Chondrocyte (in vitro differentiated cells): Measurements from ENCODE around the gene SH2D3A. TPM values are rescaled to one million over a fixed set of nuclear protein-coding genes. Genes with fewer than 3 reads are reported as not detected.

Experiments used
- DNase-seq: peaks from one replicate; pipeline ENCODE4 v3.0.0; 2021; ENCODE audit warnings: mixed read lengths, low spot score
- H3K27ac Mint-ChIP-seq: one replicate; pipeline ENCODE4 v1.8.0; 2021; ENCODE audit warnings: mild to moderate bottlenecking, moderate library complexity, mixed read lengths; ENCODE audit not compliant: unreplicated experiment
- H3K27me3 Mint-ChIP-seq: 2 replicates; pipeline ENCODE4 v1.8.0; 2021; ENCODE audit warnings: low read depth, mixed read lengths
- H3K36me3 Mint-ChIP-seq: 2 replicates; pipeline ENCODE4 v1.8.0; 2021; ENCODE audit warnings: low read depth, mixed read lengths
- H3K4me1 Mint-ChIP-seq: 2 replicates; pipeline ENCODE4 v1.8.0; 2021; ENCODE audit warnings: low read depth, mild to moderate bottlenecking, mixed read lengths
- H3K4me3 Mint-ChIP-seq: one replicate; pipeline ENCODE4 v1.8.0; 2021; ENCODE audit warnings: mild to moderate bottlenecking, moderate library complexity, mixed read lengths; ENCODE audit not compliant: unreplicated experiment
- H3K9me3 Mint-ChIP-seq: 2 replicates; pipeline ENCODE4 v1.8.0; 2021; ENCODE audit warnings: low read depth, mixed read lengths
- long read RNA-seq: library from polyadenylated mRNA; stranded (forward); transcript quantifications from one replicate; pipeline ENCODE4 v2.0.0, GENCODE V29; 2021
- total RNA-seq: library from RNA; stranded (reverse); gene quantifications from 3 replicates; pipeline ENCODE4 v1.2.1, GENCODE V29; 2021
- TF ChIP-seq, protein P1 (sequence below): fragments of 200-600 bp; sonication (generic); IDR thresholded peaks from 2 replicates; pipeline ENCODE4 v1.5.0; 2021; ENCODE audit warnings: antibody characterized with exemption, mild to moderate bottlenecking, moderate library complexity

SH2D3A gene
- total RNA-seq, result 0.41 to 0.52 TPM in 2 of 3 replicates, not detected in the other
- long read RNA-seq, result 0 reads

DNA sequence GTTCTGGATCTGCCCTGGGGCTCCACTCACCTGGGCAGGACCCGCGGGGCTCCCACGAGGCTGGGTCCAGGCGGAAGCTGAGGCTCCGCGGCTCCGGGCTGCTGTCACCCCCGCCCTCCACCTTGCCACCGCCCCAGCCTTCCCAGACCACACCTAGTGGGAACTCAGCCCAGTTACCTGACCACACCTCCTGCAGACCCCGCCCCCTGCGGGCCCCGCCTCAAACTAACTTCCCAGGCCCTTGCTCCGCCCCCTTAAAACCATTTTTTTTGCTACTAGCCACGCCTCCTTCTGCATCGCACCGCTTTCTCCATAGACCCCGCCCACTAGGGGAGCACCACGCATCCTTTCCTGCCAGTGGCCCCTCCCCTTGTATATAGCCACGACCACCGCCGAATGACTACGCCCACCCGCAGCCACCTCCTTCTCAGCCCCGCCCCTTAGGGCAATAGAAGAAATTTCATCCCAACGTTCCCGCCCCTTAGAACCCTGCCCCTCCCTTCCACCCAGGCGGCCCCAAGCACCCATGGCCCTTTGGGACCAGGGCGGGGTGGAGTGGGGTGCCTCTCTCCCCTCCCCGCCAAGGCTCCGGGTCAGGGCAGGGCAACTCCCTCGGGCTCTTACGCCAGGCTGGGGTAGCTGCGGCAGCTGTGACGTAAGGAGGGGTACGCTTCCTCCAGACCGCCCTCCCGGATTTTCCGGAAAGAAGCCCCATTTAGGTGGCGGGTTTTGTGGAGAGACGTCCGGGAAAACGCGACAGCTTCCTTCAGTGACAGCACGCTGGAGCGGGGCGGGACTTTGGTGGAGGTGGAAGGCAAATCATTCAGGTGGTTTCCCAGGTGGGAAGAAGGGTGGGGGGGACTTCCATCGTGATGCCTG, at the start of gene SH2D3A:
Gene SH2D3A, minus strand, starts transcription at position 79 of the 879 bp plus-strand sequence. CDS start 3,687 bp downstream, outside the sequence.
- no peaks in the 10 kb centered on the region for H3K36me3 Mint-ChIP-seq
- peaks cover 8% of the 10 kb centered on the region for H3K27me3 Mint-ChIP-seq
- H3K4me1 Mint-ChIP-seq, result peaks cover 19% of the 10 kb centered on the region
- no peak for DNase-seq
- no peak within 1 kb of the TSS for H3K27ac Mint-ChIP-seq
- peak within 1 kb of the TSS; percentile 65 for H3K4me3 Mint-ChIP-seq
- no peaks in the 10 kb centered on the region for H3K9me3 Mint-ChIP-seq
- TF ChIP-seq, protein P1, sequence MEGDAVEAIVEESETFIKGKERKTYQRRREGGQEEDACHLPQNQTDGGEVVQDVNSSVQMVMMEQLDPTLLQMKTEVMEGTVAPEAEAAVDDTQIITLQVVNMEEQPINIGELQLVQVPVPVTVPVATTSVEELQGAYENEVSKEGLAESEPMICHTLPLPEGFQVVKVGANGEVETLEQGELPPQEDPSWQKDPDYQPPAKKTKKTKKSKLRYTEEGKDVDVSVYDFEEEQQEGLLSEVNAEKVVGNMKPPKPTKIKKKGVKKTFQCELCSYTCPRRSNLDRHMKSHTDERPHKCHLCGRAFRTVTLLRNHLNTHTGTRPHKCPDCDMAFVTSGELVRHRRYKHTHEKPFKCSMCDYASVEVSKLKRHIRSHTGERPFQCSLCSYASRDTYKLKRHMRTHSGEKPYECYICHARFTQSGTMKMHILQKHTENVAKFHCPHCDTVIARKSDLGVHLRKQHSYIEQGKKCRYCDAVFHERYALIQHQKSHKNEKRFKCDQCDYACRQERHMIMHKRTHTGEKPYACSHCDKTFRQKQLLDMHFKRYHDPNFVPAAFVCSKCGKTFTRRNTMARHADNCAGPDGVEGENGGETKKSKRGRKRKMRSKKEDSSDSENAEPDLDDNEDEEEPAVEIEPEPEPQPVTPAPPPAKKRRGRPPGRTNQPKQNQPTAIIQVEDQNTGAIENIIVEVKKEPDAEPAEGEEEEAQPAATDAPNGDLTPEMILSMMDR, result no peak

DNA sequence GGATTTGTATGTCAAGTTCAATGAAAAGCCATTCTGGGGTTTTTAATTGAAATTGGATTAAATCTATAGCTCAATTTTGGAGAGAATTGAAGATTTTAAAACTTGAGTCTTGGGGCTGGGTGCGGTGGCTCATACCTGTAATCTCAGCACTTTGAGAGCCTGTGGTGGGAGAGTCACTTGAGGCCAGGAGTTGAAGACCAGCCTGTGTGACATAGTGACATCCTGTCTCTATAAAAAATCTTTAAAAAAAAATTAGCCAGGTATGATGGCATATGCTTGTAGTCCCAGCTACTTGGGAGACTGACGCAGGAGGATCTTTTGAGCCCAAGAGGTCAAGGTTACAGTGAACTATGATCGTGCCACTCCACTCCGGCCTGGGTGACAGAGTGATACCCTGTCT, 46.4 kb upstream of the SH2D3A start:
- peaks cover 4% of the 10 kb centered on the region for H3K36me3 Mint-ChIP-seq
- H3K4me1 Mint-ChIP-seq, result peaks cover 4% of the 10 kb centered on the region
- TF ChIP-seq, protein P1, result no peak
- peaks cover 16% of the 10 kb centered on the region for H3K9me3 Mint-ChIP-seq
- H3K4me3 Mint-ChIP-seq, result no peak overlapping the region
- H3K27me3 Mint-ChIP-seq, result peaks cover 4% of the 10 kb centered on the region
- no peak for DNase-seq
- H3K27ac Mint-ChIP-seq, result no peak overlapping the region

DNA sequence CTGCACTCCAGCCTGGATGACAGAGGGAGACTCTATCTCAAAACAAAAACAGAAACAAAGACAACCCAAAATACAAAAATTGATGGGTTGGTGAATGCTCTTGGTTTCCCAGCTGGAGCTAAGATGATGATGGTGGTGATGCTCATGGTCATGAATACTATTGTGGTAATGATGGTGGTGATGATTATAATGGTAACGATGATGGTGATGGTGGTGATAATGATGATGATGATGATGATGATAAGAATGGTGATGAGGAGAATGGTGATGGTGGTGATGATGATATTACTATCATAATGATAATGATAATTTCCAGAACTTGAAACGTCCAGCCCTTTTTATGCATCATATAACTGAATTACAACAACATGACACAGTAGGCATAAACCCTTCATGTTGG, 45.4 kb upstream of the SH2D3A start:
- no peak overlapping the region for H3K27ac Mint-ChIP-seq
- no peak overlapping the region for H3K4me3 Mint-ChIP-seq
- TF ChIP-seq, protein P1, result no peak
- peaks cover 4% of the 10 kb centered on the region for H3K4me1 Mint-ChIP-seq
- DNase-seq, result no peak
- H3K36me3 Mint-ChIP-seq, result peaks cover 4% of the 10 kb centered on the region
- peaks cover 16% of the 10 kb centered on the region for H3K9me3 Mint-ChIP-seq
- peaks cover 6% of the 10 kb centered on the region for H3K27me3 Mint-ChIP-seq

DNA sequence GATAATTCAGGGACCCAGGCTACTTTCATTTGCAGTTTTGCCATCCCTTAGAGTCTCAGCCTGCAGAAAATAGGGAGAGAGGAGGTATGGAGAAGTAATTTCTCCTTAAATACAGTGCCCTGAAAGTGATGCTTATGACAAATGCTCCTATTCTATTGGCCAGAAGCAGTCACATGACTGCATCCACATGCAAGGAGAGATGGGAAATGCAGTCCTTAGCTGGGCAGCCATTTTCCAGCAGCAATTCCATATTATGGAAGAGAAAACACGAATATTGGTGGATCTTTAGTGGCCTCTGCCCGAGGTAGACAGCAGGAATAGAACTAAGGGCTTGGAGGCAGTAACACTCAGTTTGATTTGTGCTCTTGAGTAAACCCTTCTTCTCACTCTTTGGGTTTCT, 44.7 kb upstream of the SH2D3A start:
- TF ChIP-seq, protein P1, result no peak
- no peak overlapping the region for H3K4me3 Mint-ChIP-seq
- H3K36me3 Mint-ChIP-seq, result peaks cover 4% of the 10 kb centered on the region
- H3K27me3 Mint-ChIP-seq, result peaks cover 8% of the 10 kb centered on the region
- DNase-seq, result no peak
- no peak overlapping the region for H3K27ac Mint-ChIP-seq
- H3K9me3 Mint-ChIP-seq, result peaks cover 14% of the 10 kb centered on the region
- peaks cover 4% of the 10 kb centered on the region for H3K4me1 Mint-ChIP-seq

DNA sequence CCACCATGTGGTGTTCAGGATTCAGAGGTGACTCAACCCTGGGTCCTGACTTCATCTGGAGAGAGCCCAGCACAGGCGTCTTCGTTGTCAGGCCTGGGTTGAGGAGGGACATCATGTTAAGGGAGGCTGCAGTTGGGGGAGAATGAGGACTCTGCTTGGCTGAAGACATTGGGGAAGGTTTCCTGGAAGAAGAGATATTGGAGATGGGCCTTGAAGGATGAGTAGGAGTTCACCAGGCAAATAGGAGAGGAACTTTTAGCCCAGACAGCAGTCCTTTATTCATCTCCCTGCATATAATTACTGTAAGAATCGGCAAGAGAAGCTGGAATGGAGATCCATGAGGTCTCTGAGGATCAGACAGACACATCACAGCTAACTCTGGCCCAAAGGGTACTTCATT, 44.1 kb upstream of the SH2D3A start:
- no peak overlapping the region for H3K27ac Mint-ChIP-seq
- no peak overlapping the region for H3K4me3 Mint-ChIP-seq
- no peak for DNase-seq
- H3K4me1 Mint-ChIP-seq, result peaks cover 4% of the 10 kb centered on the region
- TF ChIP-seq, protein P1, result no peak
- H3K36me3 Mint-ChIP-seq, result peaks cover 4% of the 10 kb centered on the region
- peaks cover 8% of the 10 kb centered on the region for H3K27me3 Mint-ChIP-seq
- peaks cover 14% of the 10 kb centered on the region for H3K9me3 Mint-ChIP-seq
